ENCODE measurements around the gene KRTAP5-1.

Gene KRTAP5-1

DNA sequence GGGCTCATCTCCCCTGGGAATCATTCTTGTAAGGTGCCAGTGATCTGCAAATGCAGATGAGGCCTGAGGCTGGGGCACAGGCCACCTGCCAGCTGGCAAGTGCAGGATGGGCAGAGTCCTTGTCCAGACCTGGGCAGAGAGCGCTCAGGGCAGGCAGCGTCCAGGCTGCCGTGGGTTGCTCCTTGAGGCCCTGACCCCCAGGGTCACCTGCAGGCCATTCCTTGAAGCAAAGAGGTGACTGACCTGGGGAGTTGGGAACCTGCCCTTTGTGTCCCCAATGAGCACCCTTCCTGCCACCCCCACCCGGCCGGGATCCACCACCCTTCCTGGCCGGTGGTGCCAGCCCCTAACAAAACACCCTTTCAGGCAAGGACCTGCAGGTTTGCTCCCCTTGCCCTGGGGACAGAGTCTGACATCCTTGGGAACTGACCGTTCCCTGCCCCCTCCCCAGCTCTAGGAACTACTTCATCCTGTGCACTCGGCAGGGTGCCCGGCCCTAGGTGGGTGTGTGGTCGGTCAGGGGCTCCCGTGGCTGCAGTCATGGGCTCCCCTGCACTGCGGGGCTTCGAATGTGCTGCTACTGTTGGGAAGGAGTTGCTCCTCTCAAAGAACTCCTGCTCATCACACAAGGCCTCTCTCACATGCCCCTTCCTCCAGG, 41.3 kb downstream of the KRTAP5-1 start:
- Mint-ChIP-seq H3K27ac (no peak overlapping the region), H3K4me1 (ENCODE audit: low read depth) (peaks cover 14% of the 10 kb centered on the region), H3K36me3 (ENCODE audit: low read depth) (no peaks in the 10 kb centered on the region), H3K27me3 (peaks cover 74% of the 10 kb centered on the region), H3K4me3 (no peak overlapping the region), H3K9me3 (no peaks in the 10 kb centered on the region)
- intact Hi-C loops (cut with micrococcal nuclease), result no loop called here

DNA sequence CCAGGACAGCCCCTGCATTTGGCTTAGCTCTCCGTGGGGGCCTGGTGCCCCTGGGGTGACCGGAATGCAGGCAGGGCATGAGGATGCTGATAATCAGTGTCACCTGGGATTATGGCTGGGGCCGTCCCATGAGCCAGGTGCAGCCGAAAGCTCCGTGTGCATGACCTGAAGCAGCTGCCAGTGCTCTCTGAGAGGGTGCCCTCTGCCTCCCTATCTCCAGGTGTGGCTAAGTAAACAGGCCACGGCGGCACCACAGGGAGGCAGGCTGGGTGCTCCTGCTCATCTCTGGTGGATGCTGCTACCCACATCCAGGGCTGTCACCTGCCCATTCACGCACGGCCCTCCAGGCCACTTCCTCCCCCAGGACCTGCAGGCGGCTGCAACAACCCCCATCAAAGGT, 42.8 kb downstream of the KRTAP5-1 start:
- Mint-ChIP-seq H3K27ac (no peak overlapping the region), H3K27me3 (peaks cover 69% of the 10 kb centered on the region), H3K9me3 (peaks cover 6% of the 10 kb centered on the region), H3K4me1 (ENCODE audit: low read depth) (peaks cover under 1% of the 10 kb centered on the region), H3K36me3 (ENCODE audit: low read depth) (no peaks in the 10 kb centered on the region), H3K4me3 (no peak overlapping the region)
- intact Hi-C loops (cut with micrococcal nuclease), result no loop called here

DNA sequence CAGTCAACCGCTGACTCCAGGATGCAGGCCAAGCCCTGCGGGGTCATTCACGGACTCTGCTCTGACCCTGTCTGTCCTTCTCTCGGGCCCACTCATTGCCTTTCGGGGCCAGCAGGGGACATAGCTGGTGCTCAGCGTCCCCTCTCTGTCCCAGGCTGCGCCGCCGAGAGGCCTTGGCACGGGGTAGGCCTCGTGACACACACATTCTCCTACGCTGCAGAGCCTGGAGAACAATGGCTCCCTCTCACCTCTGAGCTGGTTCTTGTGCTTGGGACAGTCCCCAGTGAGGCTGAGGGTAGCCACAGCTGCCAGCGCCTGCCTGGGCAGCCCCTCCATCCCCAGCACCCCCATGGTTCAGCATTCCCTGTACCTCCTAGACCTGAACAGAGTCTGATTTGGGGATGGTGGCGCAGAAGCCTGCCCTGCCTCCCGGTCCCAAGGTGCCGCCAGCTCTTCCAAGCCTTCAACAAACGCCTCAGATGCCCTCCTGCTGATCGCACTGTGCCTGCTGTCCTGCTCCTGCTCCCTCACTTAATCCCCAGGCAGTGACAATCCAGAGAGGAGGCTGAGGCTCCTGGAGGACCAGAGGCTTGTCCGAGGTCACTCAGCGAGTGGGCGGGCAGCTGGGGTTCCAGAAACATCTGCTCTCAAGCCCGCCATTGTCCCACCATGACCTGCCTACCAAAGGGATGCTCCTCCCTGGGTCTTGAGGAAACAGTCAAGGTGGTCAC, 43.4 kb downstream of the KRTAP5-1 start:
- Mint-ChIP-seq H3K4me3 (no peak overlapping the region), H3K27me3 (peaks cover 67% of the 10 kb centered on the region), H3K4me1 (ENCODE audit: low read depth) (no peaks in the 10 kb centered on the region), H3K27ac (no peak overlapping the region), H3K36me3 (ENCODE audit: low read depth) (no peaks in the 10 kb centered on the region), H3K9me3 (peaks cover 6% of the 10 kb centered on the region)
- intact Hi-C loops (cut with micrococcal nuclease), result no loop called here

DNA sequence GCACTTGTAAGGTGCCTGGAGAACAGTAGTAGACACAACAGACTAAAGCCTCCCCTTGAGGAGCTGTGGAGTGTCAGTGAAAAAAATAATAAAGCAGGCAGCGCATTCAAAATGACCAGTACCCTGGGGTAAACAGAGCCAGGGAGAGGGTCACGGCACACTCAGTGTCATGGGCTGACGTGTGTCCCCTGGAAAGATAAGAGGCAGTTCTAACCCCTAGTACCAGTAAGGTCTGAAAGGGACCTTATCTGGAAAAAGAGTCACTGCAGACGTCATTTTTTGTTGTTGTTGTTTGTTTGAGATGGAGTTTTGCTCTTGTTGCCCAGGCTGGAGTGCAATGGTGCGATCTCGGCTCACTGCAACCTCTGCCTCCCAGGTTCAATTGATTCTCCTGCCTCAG, 45.0 kb downstream of the KRTAP5-1 start:
- Mint-ChIP-seq H3K4me1 (ENCODE audit: low read depth) (peaks cover 10% of the 10 kb centered on the region), H3K9me3 (peaks cover 6% of the 10 kb centered on the region), H3K27ac (no peak overlapping the region), H3K4me3 (no peak overlapping the region), H3K36me3 (ENCODE audit: low read depth) (peaks cover 13% of the 10 kb centered on the region), H3K27me3 (peaks cover 53% of the 10 kb centered on the region)
- intact Hi-C loops (cut with micrococcal nuclease), result no loop called here

DNA sequence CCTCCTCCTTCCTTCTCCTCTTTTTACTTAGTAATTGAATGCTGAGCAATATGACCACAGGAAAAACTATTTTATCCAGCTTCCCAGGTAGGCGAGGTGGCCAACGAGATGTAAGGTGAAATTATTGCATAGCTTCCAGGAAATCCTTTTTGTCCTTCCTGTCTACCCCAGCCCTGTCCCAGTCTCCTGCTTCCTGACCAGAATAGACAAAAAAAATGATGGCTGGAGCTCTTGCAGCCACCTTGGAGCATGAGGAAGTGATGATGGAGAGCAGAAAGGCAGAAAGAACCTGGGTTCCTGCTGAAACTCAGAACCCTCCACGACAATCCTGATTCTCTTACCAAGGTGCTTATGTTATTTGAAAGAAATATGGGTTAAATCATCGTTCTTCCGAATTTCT, 46.9 kb downstream of the KRTAP5-1 start:
- intact Hi-C loops (cut with micrococcal nuclease), result no loop called here
- no peak overlapping the region for H3K4me3 Mint-ChIP-seq
- peaks cover 32% of the 10 kb centered on the region for H3K36me3 Mint-ChIP-seq (ENCODE audit: low read depth)
- no peak overlapping the region for H3K27ac Mint-ChIP-seq
- peaks cover 6% of the 10 kb centered on the region for H3K9me3 Mint-ChIP-seq
- peaks cover 35% of the 10 kb centered on the region for H3K27me3 Mint-ChIP-seq
- H3K4me1 Mint-ChIP-seq (ENCODE audit: low read depth), result peaks cover 20% of the 10 kb centered on the region

DNA sequence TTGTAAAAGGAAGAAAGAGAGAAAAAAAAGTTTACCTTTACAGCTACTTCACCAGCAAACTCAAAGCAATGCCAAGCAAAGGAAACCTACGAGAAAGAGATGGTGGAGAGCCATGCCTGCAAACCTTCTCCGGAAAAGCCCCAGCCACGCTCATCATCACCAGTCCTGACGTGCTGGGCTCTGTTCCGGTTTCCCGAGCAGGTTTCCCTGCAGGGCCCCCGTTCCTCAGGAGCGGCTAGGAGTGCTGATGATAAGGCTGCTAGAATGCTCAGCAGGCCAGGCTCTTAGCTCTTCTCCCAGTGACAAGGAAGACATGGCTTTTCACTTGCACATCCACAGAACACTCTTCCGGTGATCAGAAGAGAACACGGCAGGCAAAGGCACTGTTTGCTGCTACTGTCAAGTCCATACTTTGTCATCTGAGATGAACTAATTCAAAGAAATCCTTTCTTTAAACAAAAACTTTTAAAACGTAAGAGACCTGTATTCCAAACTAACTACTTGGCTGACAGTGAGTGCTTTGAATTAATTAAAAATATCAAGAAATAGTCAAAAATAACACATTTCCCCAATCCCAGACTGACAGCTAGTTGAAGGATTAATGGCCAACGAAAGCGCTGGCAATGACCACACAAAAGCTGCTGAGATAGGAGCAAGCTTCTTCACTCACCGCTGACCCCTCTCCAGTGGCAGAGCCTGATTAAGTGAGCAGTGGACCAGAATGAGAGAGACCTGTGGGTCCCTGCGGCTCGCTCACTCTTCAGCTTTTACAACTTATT, 48.8 kb downstream of the KRTAP5-1 start:
- intact Hi-C loops (cut with micrococcal nuclease), result no loop called here
- Mint-ChIP-seq H3K4me3 (no peak overlapping the region), H3K27me3 (peaks cover 24% of the 10 kb centered on the region), H3K4me1 (ENCODE audit: low read depth) (peaks cover 30% of the 10 kb centered on the region), H3K36me3 (ENCODE audit: low read depth) (peaks cover 51% of the 10 kb centered on the region), H3K27ac (no peak overlapping the region), H3K9me3 (peaks cover 6% of the 10 kb centered on the region)

DNA sequence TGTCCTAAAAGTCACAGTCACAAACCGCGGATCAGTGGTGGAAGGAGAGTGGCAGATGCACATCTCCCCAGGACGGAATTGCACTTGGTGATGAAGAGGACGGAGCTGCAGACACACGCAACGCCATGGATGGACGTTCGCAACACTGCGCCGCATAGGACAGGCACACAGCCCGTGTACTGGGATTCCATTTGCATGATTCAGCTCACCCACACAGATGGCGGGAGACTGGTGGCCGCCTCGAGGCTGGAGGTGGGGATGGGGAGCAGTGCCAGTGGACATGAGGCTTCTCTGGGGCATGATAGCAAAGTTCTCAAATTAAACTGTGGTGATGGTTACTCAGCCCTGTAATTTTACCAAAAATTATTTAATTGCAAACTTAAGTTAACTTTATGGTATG, 50.4 kb downstream of the KRTAP5-1 start:
- Mint-ChIP-seq H3K4me1 (ENCODE audit: low read depth) (peaks cover 31% of the 10 kb centered on the region), H3K36me3 (ENCODE audit: low read depth) (peaks cover 59% of the 10 kb centered on the region), H3K27ac (no peak overlapping the region), H3K27me3 (peaks cover 14% of the 10 kb centered on the region), H3K4me3 (no peak overlapping the region), H3K9me3 (peaks cover 6% of the 10 kb centered on the region)
- intact Hi-C loops (cut with micrococcal nuclease), result no loop called here

Data from dendritic cell treated with granulocyte-macrophage colony-stimulating factor and Interleukin-4, amounts not matched to agents 40 ng/mL and 50 ng/mL, for 4 days (primary cell).